ENCODE measurements around the gene TLR5. TPM values are rescaled to one million over a fixed set of nuclear protein-coding genes. Genes with fewer than 3 reads are reported as not detected.

The TLR5 gene
- total RNA-seq, 4 donors from 2014 or later: 3.5 to 15.1 (median 6.0) TPM

DNA sequence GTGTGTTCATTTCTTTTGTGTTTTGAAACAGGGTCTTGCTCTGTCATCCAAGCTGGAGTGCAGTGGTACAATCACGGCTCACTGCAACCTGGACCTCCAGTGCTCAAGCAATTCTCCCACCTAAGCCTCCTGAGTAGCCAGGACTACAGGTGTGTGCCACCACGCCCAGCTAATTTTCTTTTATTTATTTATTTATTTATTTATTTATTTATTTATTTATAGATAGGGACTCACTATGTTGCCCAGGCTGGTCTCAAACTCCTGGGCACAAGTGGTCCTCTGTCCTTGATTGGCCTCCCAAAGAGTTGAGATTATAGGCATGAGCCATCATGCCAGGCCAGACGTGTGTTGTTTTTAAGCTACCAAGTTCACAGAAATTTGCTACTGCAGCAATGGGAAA is 43.8 kb upstream of the TLR5 start:
- H3K27me3 ChIP-seq: peaks cover 3% of the 10 kb centered on the region
- TF ChIP-seq POLR2A (IDR thresholded peaks at IDR 0.05): no peak
- no peak for TF ChIP-seq POLR2AphosphoS5 (IDR thresholded peaks at IDR 0.05)
- TF ChIP-seq, protein P1, sequence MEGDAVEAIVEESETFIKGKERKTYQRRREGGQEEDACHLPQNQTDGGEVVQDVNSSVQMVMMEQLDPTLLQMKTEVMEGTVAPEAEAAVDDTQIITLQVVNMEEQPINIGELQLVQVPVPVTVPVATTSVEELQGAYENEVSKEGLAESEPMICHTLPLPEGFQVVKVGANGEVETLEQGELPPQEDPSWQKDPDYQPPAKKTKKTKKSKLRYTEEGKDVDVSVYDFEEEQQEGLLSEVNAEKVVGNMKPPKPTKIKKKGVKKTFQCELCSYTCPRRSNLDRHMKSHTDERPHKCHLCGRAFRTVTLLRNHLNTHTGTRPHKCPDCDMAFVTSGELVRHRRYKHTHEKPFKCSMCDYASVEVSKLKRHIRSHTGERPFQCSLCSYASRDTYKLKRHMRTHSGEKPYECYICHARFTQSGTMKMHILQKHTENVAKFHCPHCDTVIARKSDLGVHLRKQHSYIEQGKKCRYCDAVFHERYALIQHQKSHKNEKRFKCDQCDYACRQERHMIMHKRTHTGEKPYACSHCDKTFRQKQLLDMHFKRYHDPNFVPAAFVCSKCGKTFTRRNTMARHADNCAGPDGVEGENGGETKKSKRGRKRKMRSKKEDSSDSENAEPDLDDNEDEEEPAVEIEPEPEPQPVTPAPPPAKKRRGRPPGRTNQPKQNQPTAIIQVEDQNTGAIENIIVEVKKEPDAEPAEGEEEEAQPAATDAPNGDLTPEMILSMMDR (IDR thresholded peaks at IDR 0.05): no peak
- TF ChIP-seq EP300 (IDR thresholded peaks at IDR 0.05): no peak
- ATAC-seq: no peak
- H3K27ac ChIP-seq: no peak overlapping the region
- no peaks in the 10 kb centered on the region for H3K9me3 ChIP-seq
- no peak overlapping the region for H3K4me3 ChIP-seq
- WGBS, 2 donors (ENCODE audit: low coverage in 1 of 2): 94 to 96% methylated on average over 3 of the region's 3 CpGs
- H3K36me3 ChIP-seq: no peaks in the 10 kb centered on the region
- no peaks in the 10 kb centered on the region for H3K4me1 ChIP-seq

DNA sequence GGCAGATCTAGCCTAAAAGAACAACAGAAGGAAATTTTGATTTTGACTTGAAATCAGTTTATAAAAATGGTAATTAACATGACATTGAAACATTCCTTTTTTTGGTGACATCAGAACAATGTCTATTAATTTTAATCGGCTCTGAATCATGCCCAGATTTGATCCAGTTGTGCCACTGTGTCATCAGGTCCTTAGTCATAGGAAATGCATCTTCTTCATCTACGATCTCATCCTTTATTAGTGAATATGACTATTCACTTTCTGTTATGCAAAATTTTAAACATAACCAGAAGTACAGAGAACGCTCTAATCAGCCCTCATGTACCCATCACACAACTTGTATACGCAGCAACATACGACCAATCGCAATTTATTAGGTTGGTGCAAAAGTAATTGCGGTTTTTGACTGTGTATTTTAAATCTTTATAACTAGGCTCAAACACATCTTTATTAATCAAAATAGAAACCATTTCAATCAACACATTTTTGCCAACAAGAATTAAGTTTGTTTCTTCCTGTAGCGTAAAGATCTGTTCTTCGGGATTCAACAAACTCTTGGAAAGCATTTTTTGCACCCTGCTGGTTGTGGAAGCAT is 40.3 kb upstream of the TLR5 start:
- H3K4me1 ChIP-seq: peaks cover 0 to 5% (median 4%) of the 10 kb centered on the region in 3 donors
- TF ChIP-seq POLR2AphosphoS5 (IDR thresholded peaks at IDR 0.05): no peak
- TF ChIP-seq EP300 (IDR thresholded peaks at IDR 0.05): no peak
- TF ChIP-seq POLR2A (IDR thresholded peaks at IDR 0.05): no peak
- TF ChIP-seq, protein P1 (IDR thresholded peaks at IDR 0.05): no peak
- no peaks in the 10 kb centered on the region for H3K27me3 ChIP-seq
- no peak overlapping the region for H3K4me3 ChIP-seq
- no peaks in the 10 kb centered on the region for H3K9me3 ChIP-seq
- 81% methylated on average over 9 of the region's 9 CpGs for WGBS, 2 donors (ENCODE audit: low coverage in 1 of 2)
- no peak for ATAC-seq
- no peak overlapping the region for H3K27ac ChIP-seq
- no peaks in the 10 kb centered on the region for H3K36me3 ChIP-seq

DNA sequence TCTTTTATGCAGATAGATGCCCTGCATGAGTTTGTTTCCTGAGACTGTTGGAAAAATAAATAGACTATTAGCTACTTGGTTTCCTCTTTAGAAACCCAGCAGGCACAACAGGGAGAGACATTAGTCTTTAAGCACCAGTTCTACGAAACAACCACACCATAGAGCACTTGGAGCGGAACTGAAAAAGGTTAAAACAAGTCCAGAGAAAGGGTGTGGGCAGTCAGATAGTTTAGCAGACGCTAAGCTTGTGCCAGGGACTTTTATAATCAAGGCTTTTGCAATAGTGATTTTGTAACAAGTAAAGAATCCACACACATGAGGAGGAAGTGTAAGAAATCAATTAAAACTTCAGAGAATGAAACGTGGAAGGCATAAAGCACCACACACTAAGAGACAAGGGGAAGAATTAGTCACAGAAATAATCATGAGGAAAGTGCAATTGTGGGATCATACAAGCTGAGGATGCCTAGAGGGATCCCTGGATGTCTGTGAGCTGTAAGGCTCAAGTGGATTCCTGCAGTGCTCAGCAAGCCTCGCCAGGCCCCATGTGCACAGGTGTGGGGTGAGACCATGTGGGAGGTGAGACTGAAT is 37.8 kb upstream of the TLR5 start:
- 37 to 54% methylated on average over 4 to 5 of the region's 5 CpGs for WGBS, 2 donors (ENCODE audit: low coverage in 1 of 2)
- peak overlapping the region in 2 of 4 donors; percentile 48 to 61 for H3K27ac ChIP-seq
- H3K4me1 ChIP-seq: peaks cover 0 to 5% (median 4%) of the 10 kb centered on the region in 3 donors
- H3K27me3 ChIP-seq: no peaks in the 10 kb centered on the region
- H3K36me3 ChIP-seq: no peaks in the 10 kb centered on the region
- TF ChIP-seq, protein P1 (IDR thresholded peaks at IDR 0.05): no peak
- TF ChIP-seq EP300 (IDR thresholded peaks at IDR 0.05): no peak
- peak; percentile 55 for TF ChIP-seq POLR2AphosphoS5 (IDR thresholded peaks at IDR 0.05)
- TF ChIP-seq POLR2A (IDR thresholded peaks at IDR 0.05): no peak
- ATAC-seq: peak; percentile 88
- no peak overlapping the region for H3K4me3 ChIP-seq
- no peaks in the 10 kb centered on the region for H3K9me3 ChIP-seq

DNA sequence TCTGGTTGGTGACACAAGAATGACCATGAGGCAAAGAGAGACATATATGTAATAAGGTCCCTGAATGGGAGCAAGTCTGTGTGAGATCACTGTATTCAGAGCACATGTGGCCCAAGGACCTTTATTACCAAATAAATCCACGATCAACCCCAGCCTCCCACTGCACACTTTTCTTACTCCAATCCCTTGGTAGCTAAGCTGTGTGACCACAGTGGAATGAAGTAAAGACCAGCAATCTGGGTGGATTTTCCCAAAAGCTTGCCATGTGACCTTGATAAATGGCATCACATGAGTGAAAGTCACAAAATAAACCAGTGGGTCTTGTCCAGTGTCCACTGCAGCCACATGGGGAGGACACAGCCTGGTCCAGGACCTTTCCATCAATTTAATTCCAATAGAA is 36.7 kb upstream of the TLR5 start:
- no peak overlapping the region for H3K4me3 ChIP-seq
- H3K9me3 ChIP-seq: no peaks in the 10 kb centered on the region
- TF ChIP-seq EP300 (IDR thresholded peaks at IDR 0.05) (no peak), POLR2A (IDR thresholded peaks at IDR 0.05) (no peak), POLR2AphosphoS5 (IDR thresholded peaks at IDR 0.05) (no peak)
- TF ChIP-seq, protein P1 (IDR thresholded peaks at IDR 0.05): no peak
- ATAC-seq: no peak
- H3K27me3 ChIP-seq: no peaks in the 10 kb centered on the region
- peak overlapping the region in 1 of 4 donors; percentile 4 for H3K27ac ChIP-seq
- H3K36me3 ChIP-seq: no peaks in the 10 kb centered on the region
- WGBS, 2 donors (ENCODE audit: low coverage in 1 of 2): 36 to 100% methylated on average over 1 of the region's 1 CpG
- H3K4me1 ChIP-seq: peaks cover 0 to 5% (median 4%) of the 10 kb centered on the region in 3 donors

DNA sequence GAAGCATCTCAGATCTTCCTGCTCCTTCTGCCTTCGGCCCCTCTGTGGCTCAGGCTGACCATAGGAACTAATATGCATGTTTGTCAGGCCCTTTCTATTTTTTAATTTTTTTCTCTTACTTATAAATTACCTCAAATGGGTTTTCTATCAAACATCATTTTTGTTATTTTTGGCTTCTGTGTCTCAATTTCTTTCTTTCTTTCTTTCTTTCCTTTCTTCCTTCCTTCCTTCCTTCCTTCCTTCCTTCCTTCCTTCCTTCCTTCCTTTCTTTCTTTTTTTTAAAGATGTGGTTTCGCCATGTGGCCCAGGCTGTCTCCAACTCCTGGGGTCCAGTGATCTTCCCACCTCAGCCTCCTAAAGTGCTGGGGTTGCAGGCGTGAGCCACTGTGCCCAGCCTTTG is 36.2 kb upstream of the TLR5 start:
- TF ChIP-seq EP300 (IDR thresholded peaks at IDR 0.05): no peak
- no peak for TF ChIP-seq POLR2AphosphoS5 (IDR thresholded peaks at IDR 0.05)
- TF ChIP-seq, protein P1 (IDR thresholded peaks at IDR 0.05): no peak
- no peak for TF ChIP-seq POLR2A (IDR thresholded peaks at IDR 0.05)
- no peaks in the 10 kb centered on the region for H3K9me3 ChIP-seq
- no peaks in the 10 kb centered on the region for H3K27me3 ChIP-seq
- H3K27ac ChIP-seq: no peak overlapping the region
- ATAC-seq: no peak
- peaks cover 0 to 5% (median 4%) of the 10 kb centered on the region in 3 donors for H3K4me1 ChIP-seq
- H3K4me3 ChIP-seq: no peak overlapping the region
- H3K36me3 ChIP-seq: no peaks in the 10 kb centered on the region
- WGBS, 2 donors (ENCODE audit: low coverage in 1 of 2): 92 to 100% methylated on average over 2 to 3 of the region's 3 CpGs

Data from gastroesophageal sphincter (tissue), 4 donors.